Pancreas (tissue), 10 donors: ENCODE measurements around the gene RBAK. TPM values are rescaled to one million over a fixed set of nuclear protein-coding genes. Genes with fewer than 3 reads are reported as not detected.

ENCODE experiments used
- ATAC-seq, 4 donors: fragments of 200-7000 bp; cut with Tn5 transposase; one replicate each; pipeline versions ENCODE4 v1.8.0 to v1.9.1; 2020; ENCODE audit warnings: mild to moderate bottlenecking in 4 of 4, moderate library complexity in 4 of 4
- DNase-seq, 6 donors: peaks; one replicate each; pipeline ENCODE4 v3.0.0-alpha.2; 2020
- FAIRE-seq: peaks from 2 replicates; lab custom pipeline; 2012; peaks lifted over from hg19 to GRCh38; lab: Jason Lieb, UNC
- H3K27ac ChIP-seq, 4 donors: fragments of 200-600 bp; sonication (generic); 1 replicate in 3 of 4; 2 replicates in 1 of 4; pipeline versions ENCODE4 v1.5.0 to v1.8.0; 2020
- H3K27me3 ChIP-seq, 4 donors: fragments of 200-600 bp; one replicate each; pipeline ENCODE4 v1.8.0; 2021
- H3K36me3 ChIP-seq, 3 donors: fragments of 200-600 bp; sonication (generic) in 1 of 3; one replicate each; pipeline versions ENCODE4 v1.5.0 to v1.8.0; 2020 to 2021
- H3K4me1 ChIP-seq, 3 donors: fragments of 200-600 bp; one replicate each; pipeline ENCODE4 v1.8.0; 2021
- H3K4me3 ChIP-seq, 4 donors: fragments of 200-600 bp; sonication (generic) in 2 of 4; one replicate each; pipeline versions ENCODE4 v1.5.0 to v1.8.0; 2020 to 2021
- H3K9me3 ChIP-seq, 4 donors: fragments of 200-600 bp; one replicate each; pipeline ENCODE4 v1.8.0; 2021
- CTCF ChIP-seq, 4 donors: fragments of 200-600 bp; sonication (generic) in 3 of 4; IDR thresholded peaks; one replicate each; pipeline versions ENCODE4 v1.5.0 to v1.8.0; 2021; ENCODE audit warnings: antibody characterized with exemption in 4 of 4
- WGBS, 2 donors: extraction: QIAGEN DNeasy Blood & Tissue Kit; methylation state at CpG; one replicate each; pipeline ENCODE4 v1.1.7; 2013; 5-methylcytosine and 5-hydroxymethylcytosine counted together
- intact Hi-C, 3 donors: fragments of 100-400 bp; cut with DNase I; formaldehyde crosslinking; loops; one replicate each; pipeline versions ENCODE4 v1.11.1 to v1.14.2; 2022
- polyA plus RNA-seq, 2 donors: library from polyadenylated mRNA; stranded (reverse); fragments of 200-250 nt; gene quantifications; one replicate each; pipeline ENCODE4 v1.2.3, GENCODE V29; 2013
- total RNA-seq, 6 donors: library from RNA; stranded (reverse); fragmentation: NEBNext Ultra II Directional in 4 of 6; extraction: Animal tissue kit (Norgen Biotek cat#: 25700) in 4 of 6; gene quantifications; one replicate each; pipeline versions ENCODE4 v1.2.1 to v1.2.4, GENCODE V29; 2021 to 2023
- donor health status: healthy with polysubstance abuse.
- donor health status: DM: no; HTN: no; CAD: no; lungs with moderate emphysema.
- donor health status: DM: no; HTN: no; CAD: no.
- donor health status: control.
- donor health status: control.
- donor health status: Bipolar disorder and iron deficiency.
- donor health status: DM: yes; HTN: yes; CAD: no.
- donor health status: DM: no; HTN: no; CAD: no.
- donor health status: DM: no; HTN: no; CAD: no.
- donor health status: DM: yes; HTN: yes; CAD: no.

Gene RBAK
- total and polyA plus RNA-seq, 8 donors = 3.3 to 7.9 (median 5.6) TPM

- no peak for TF ChIP-seq CTCF (IDR thresholded peaks at IDR 0.05)
- FAIRE-seq (no peak), DNase-seq (no peak), ATAC-seq (no peak)
- Histone ChIP-seq H3K36me3 (peaks cover 0 to 25% (median 14%) of the 10 kb centered on the region in 3 donors), H3K9me3 (no peaks in the 10 kb centered on the region), H3K4me1 (no peaks in the 10 kb centered on the region), H3K4me3 (no peak overlapping the region), H3K27ac (no peak overlapping the region), H3K27me3 (no peaks in the 10 kb centered on the region)
- WGBS, 2 donors = 97% methylated on average over 1 of the region's 1 CpG
- intact Hi-C loops = no loop called here
Measured at GRCh38 chr7:5053175-5053574, 7.5 kb downstream of the RBAK start.

GRCh38 chr7:5063698-5064097 lies 18.0 kb downstream of the RBAK start:
- intact Hi-C loops = no loop called here
- no peak for DNase-seq
- Histone ChIP-seq H3K36me3 (peaks cover 41 to 62% (median 54%) of the 10 kb centered on the region in 3 donors), H3K4me1 (no peaks in the 10 kb centered on the region), H3K27ac (no peak overlapping the region), H3K4me3 (no peak overlapping the region), H3K9me3 (peaks cover 4 to 41% (median 24%) of the 10 kb centered on the region in 4 donors), H3K27me3 (no peaks in the 10 kb centered on the region)
- no peak for TF ChIP-seq CTCF (IDR thresholded peaks at IDR 0.05)
- no peak for FAIRE-seq
- 98 to 99% methylated on average over 2 of the region's 2 CpGs for WGBS, 2 donors
- ATAC-seq = no peak

- TF ChIP-seq CTCF (IDR thresholded peaks at IDR 0.05) = no peak
- Histone ChIP-seq H3K9me3 (peaks cover 4 to 41% (median 24%) of the 10 kb centered on the region in 4 donors), H3K4me1 (no peaks in the 10 kb centered on the region), H3K4me3 (no peak overlapping the region), H3K27ac (no peak overlapping the region), H3K27me3 (no peaks in the 10 kb centered on the region), H3K36me3 (peaks cover 32 to 53% (median 45%) of the 10 kb centered on the region in 3 donors)
- intact Hi-C loops = no loop called here
- ATAC-seq = no peak
- WGBS, 2 donors = 97 to 99% methylated on average over 12 of the region's 12 CpGs
- FAIRE-seq = no peak
- no peak for DNase-seq
Measured at GRCh38 chr7:5064391-5065106, 18.9 kb downstream of the RBAK start.

- H3K9me3 ChIP-seq = peaks cover 4 to 41% (median 24%) of the 10 kb centered on the region in 4 donors
- intact Hi-C loops = no loop called here
- TF ChIP-seq CTCF (IDR thresholded peaks at IDR 0.05) = no peak
- H3K4me3 ChIP-seq = no peak overlapping the region
- no peaks in the 10 kb centered on the region for H3K27me3 ChIP-seq
- peaks cover 27 to 48% (median 40%) of the 10 kb centered on the region in 3 donors for H3K36me3 ChIP-seq
- H3K4me1 ChIP-seq = no peaks in the 10 kb centered on the region
- ATAC-seq (no peak), FAIRE-seq (no peak), DNase-seq (no peak)
- WGBS, 2 donors = 96 to 97% methylated on average over 5 of the region's 5 CpGs
- no peak overlapping the region for H3K27ac ChIP-seq
Measured at GRCh38 chr7:5065107-5065407, 19.4 kb downstream of the RBAK start.

GRCh38 chr7:5068521-5068920 lies 22.9 kb downstream of the RBAK start:
- intact Hi-C loops = no loop called here
- 92 to 93% methylated on average over 4 of the region's 4 CpGs for WGBS, 2 donors
- no peaks in the 10 kb centered on the region for H3K27me3 ChIP-seq
- ATAC-seq (no peak), FAIRE-seq (no peak), DNase-seq (no peak)
- no peak for TF ChIP-seq CTCF (IDR thresholded peaks at IDR 0.05)
- H3K27ac ChIP-seq = no peak overlapping the region
- H3K4me1 ChIP-seq = no peaks in the 10 kb centered on the region
- H3K9me3 ChIP-seq = peaks cover 4 to 33% (median 23%) of the 10 kb centered on the region in 4 donors
- H3K36me3 ChIP-seq = peaks cover 10 to 14% (median 13%) of the 10 kb centered on the region in 3 donors
- H3K4me3 ChIP-seq = no peak overlapping the region
